Large intestine (tissue), 3 donors: ENCODE measurements around the gene ZNF791. TPM values are rescaled to one million over a fixed set of nuclear protein-coding genes. Genes with fewer than 3 reads are reported as not detected.

Source experiments
- DNase-seq, 2 donors: peaks; one replicate each; pipeline versions ENCODE4 v3.0.0 to v3.0.0-alpha.2; 2013
- H3K27ac ChIP-seq: one replicate; pipeline ENCODE4 v1.5.1; 2013; ENCODE audit warnings: low read length
- H3K27me3 ChIP-seq: 2 replicates; pipeline ENCODE4 v1.6.1; 2013; ENCODE audit warnings: low read length; ENCODE audit not compliant: control insufficient read depth, insufficient read depth
- H3K36me3 ChIP-seq: 2 replicates; pipeline ENCODE4 v1.6.1; 2013; ENCODE audit warnings: low read length; ENCODE audit not compliant: control insufficient read depth, insufficient read depth
- H3K4me1 ChIP-seq: one replicate; pipeline ENCODE4 v1.6.1; 2013; ENCODE audit warnings: low read length; ENCODE audit not compliant: control insufficient read depth, insufficient read depth
- H3K4me3 ChIP-seq: one replicate; pipeline ENCODE4 v1.5.1; 2013; ENCODE audit warnings: low read length
- H3K9me3 ChIP-seq: one replicate; pipeline ENCODE4 v1.6.1; 2013; ENCODE audit warnings: mild to moderate bottlenecking, low read depth, low read length, moderate library complexity; ENCODE audit not compliant: control insufficient read depth
- WGBS: methylation state at CpG from one replicate; pipeline ENCODE4 v1.1.5; 2013; ENCODE audit warnings: low lambda C conversion rate; ENCODE audit not compliant: insufficient coverage; 5-methylcytosine and 5-hydroxymethylcytosine counted together
- polyA plus RNA-seq: library from polyadenylated mRNA; unstranded; fragments of 120-200 nt; gene quantifications from one replicate; pipeline ENCODE4 v1.2.1, GENCODE V29; 2013

The ZNF791 gene
- polyA plus RNA-seq, 1 donor = 19.0 TPM

GRCh38 chr19:12647490-12648071 is 36.9 kb downstream of the ZNF791 start:
- no CpG with 5 or more reads among the region's 31 CpGs for WGBS
- Histone ChIP-seq H3K36me3 (no peaks in the 10 kb centered on the region), H3K4me1 (peaks cover 11% of the 10 kb centered on the region), H3K27ac (no peak overlapping the region), H3K9me3 (no peaks in the 10 kb centered on the region), H3K4me3 (peak overlapping the region; percentile 41), H3K27me3 (no peaks in the 10 kb centered on the region)
- peak; percentile 63 to 79 for DNase-seq

GRCh38 chr19:12648088-12648487 is 37.4 kb downstream of the ZNF791 start:
- WGBS = no CpG with 5 or more reads among the region's 29 CpGs
- no peaks in the 10 kb centered on the region for H3K36me3 ChIP-seq
- no peaks in the 10 kb centered on the region for H3K9me3 ChIP-seq
- H3K4me3 ChIP-seq = peak overlapping the region; percentile 41
- no peak for DNase-seq
- H3K27me3 ChIP-seq = no peaks in the 10 kb centered on the region
- H3K4me1 ChIP-seq = peaks cover 11% of the 10 kb centered on the region
- no peak overlapping the region for H3K27ac ChIP-seq

- Histone ChIP-seq H3K27me3 (no peaks in the 10 kb centered on the region), H3K27ac (no peak overlapping the region), H3K9me3 (no peaks in the 10 kb centered on the region), H3K36me3 (peaks cover 2% of the 10 kb centered on the region), H3K4me1 (peaks cover 11% of the 10 kb centered on the region), H3K4me3 (no peak overlapping the region)
- DNase-seq = no peak
- WGBS = no CpG with 5 or more reads among the region's 10 CpGs
Measured at GRCh38 chr19:12649941-12650340, 39.2 kb downstream of the ZNF791 start.

GRCh38 chr19:12652219-12652618 is 41.5 kb downstream of the ZNF791 start:
- H3K36me3 ChIP-seq = peaks cover 13% of the 10 kb centered on the region
- no peaks in the 10 kb centered on the region for H3K27me3 ChIP-seq
- no peak for DNase-seq
- peaks cover under 1% of the 10 kb centered on the region for H3K9me3 ChIP-seq
- H3K27ac ChIP-seq = no peak overlapping the region
- H3K4me1 ChIP-seq = peaks cover 5% of the 10 kb centered on the region
- WGBS = no CpG with 5 or more reads among the region's 6 CpGs
- H3K4me3 ChIP-seq = no peak overlapping the region

GRCh38 chr19:12655546-12655945 is 44.8 kb downstream of the ZNF791 start:
- Histone ChIP-seq H3K4me3 (no peak overlapping the region), H3K9me3 (peaks cover 6% of the 10 kb centered on the region), H3K27me3 (no peaks in the 10 kb centered on the region), H3K36me3 (peaks cover 22% of the 10 kb centered on the region), H3K27ac (no peak overlapping the region), H3K4me1 (no peaks in the 10 kb centered on the region)
- WGBS = 67% methylated on average over 1 of the region's 8 CpGs
- no peak for DNase-seq

- Histone ChIP-seq H3K4me3 (no peak overlapping the region), H3K4me1 (no peaks in the 10 kb centered on the region), H3K9me3 (peaks cover 6% of the 10 kb centered on the region), H3K27me3 (no peaks in the 10 kb centered on the region), H3K27ac (no peak overlapping the region), H3K36me3 (peaks cover 34% of the 10 kb centered on the region)
- no CpG with 5 or more reads among the region's 50 CpGs for whole genome bisulfite sequencing
- no peak for DNase-seq
Measured at GRCh38 chr19:12656899-12657571, 46.3 kb downstream of the ZNF791 start.

- H3K4me1 ChIP-seq = no peaks in the 10 kb centered on the region
- WGBS = no CpG with 5 or more reads among the region's 22 CpGs
- no peak overlapping the region for H3K27ac ChIP-seq
- no peak overlapping the region for H3K4me3 ChIP-seq
- H3K9me3 ChIP-seq = peaks cover 6% of the 10 kb centered on the region
- H3K36me3 ChIP-seq = peaks cover 37% of the 10 kb centered on the region
- H3K27me3 ChIP-seq = no peaks in the 10 kb centered on the region
- no peak for DNase-seq
Measured at GRCh38 chr19:12657966-12658365, 47.2 kb downstream of the ZNF791 start.

GRCh38 chr19:12660980-12661379 is 50.3 kb downstream of the ZNF791 start:
- peaks cover 6% of the 10 kb centered on the region for H3K9me3 ChIP-seq
- DNase-seq = no peak
- H3K4me1 ChIP-seq = no peaks in the 10 kb centered on the region
- H3K27me3 ChIP-seq = no peaks in the 10 kb centered on the region
- no CpG with 5 or more reads among the region's 12 CpGs for WGBS
- no peak overlapping the region for H3K27ac ChIP-seq
- H3K36me3 ChIP-seq = peaks cover 38% of the 10 kb centered on the region
- no peak overlapping the region for H3K4me3 ChIP-seq

GRCh38 chr19:12664406-12665280 is 53.9 kb downstream of the ZNF791 start:
- Histone ChIP-seq H3K9me3 (no peaks in the 10 kb centered on the region), H3K4me1 (peaks cover 13% of the 10 kb centered on the region), H3K4me3 (no peak overlapping the region), H3K27me3 (no peaks in the 10 kb centered on the region), H3K36me3 (peaks cover 35% of the 10 kb centered on the region), H3K27ac (no peak overlapping the region)
- DNase-seq = peak in 1 of 2 donors; percentile 28
- no CpG with 5 or more reads among the region's 29 CpGs for WGBS

- no peak overlapping the region for H3K4me3 ChIP-seq
- H3K9me3 ChIP-seq = no peaks in the 10 kb centered on the region
- peaks cover 15% of the 10 kb centered on the region for H3K4me1 ChIP-seq
- H3K36me3 ChIP-seq = peaks cover 35% of the 10 kb centered on the region
- H3K27ac ChIP-seq = no peak overlapping the region
- no peaks in the 10 kb centered on the region for H3K27me3 ChIP-seq
- no peak for DNase-seq
- no CpG with 5 or more reads among the region's 10 CpGs for WGBS
Measured at GRCh38 chr19:12665281-12665573, 54.5 kb downstream of the ZNF791 start.
